Hepatocyte (in vitro differentiated cells): ENCODE results near the gene SLC10A6.

ENCODE experiments used
- CTCF ChIP-seq: fragments of 200-600 bp; sonication (generic); IDR thresholded peaks from 2 replicates; pipeline ENCODE4 v1.5.1; 2016; ENCODE audit warnings: antibody characterized with exemption, mild to moderate bottlenecking; ENCODE audit not compliant: poor library complexity
- EZH2 ChIP-seq: fragments of 200-600 bp; sonication (generic); IDR thresholded peaks from 2 replicates; pipeline ENCODE4 v1.6.1; 2016; ENCODE audit warnings: antibody characterized with exemption, mild to moderate bottlenecking, borderline replicate concordance
- EZH2phosphoT487 ChIP-seq: fragments of 200-600 bp; sonication (generic); IDR thresholded peaks from one replicate; pipeline ENCODE4 v1.6.1; 2018; ENCODE audit warnings: antibody characterized with exemption, mild to moderate bottlenecking, low read depth, moderate library complexity; ENCODE audit not compliant: unreplicated experiment, severe bottlenecking

- no peak for TF ChIP-seq CTCF
- TF ChIP-seq EZH2phosphoT487, result no peak
- TF ChIP-seq EZH2, result no peak
These were observed 1.0 kb downstream of the SLC10A6 start for GRCh38 chr4:86848136-86848535.
